Activated CD8-positive, alpha-beta memory T cell treated with anti-CD3 and anti-CD28 coated beads, Interleukin-2, amount 10 ng/mL, durations not matched to agents 7 days and 5 days (primary cell): Measurements from ENCODE around the gene PFDN5. TPM values are rescaled to one million over a fixed set of nuclear protein-coding genes. Genes with fewer than 3 reads are reported as not detected.

ENCODE experiments used
- ATAC-seq: fragments of 150-1000 bp; cut with Tn5 transposase; one replicate; pipeline ENCODE4 v1.10.0; 2021; ENCODE audit warnings: moderate library complexity
- CTCF ChIA-PET: fragments of 350-600 bp; sonication (Branson Sonifier 250); formaldehyde crosslinking; loops from one replicate; lab custom pipeline; 2021; ENCODE audit warnings: antibody characterized with exemption; lab: Charles Lee
- DNase-seq: peaks from one replicate; pipeline ENCODE4 v3.0.0-alpha.2; 2020
- H3K27ac Mint-ChIP-seq: one replicate; pipeline ENCODE4 v1.8.0; 2021; ENCODE audit warnings: mild to moderate bottlenecking, mixed read lengths
- H3K27me3 Mint-ChIP-seq: one replicate; pipeline ENCODE4 v1.8.0; 2021; ENCODE audit warnings: mixed read lengths
- H3K36me3 Mint-ChIP-seq: one replicate; pipeline ENCODE4 v1.8.0; 2021; ENCODE audit warnings: mild to moderate bottlenecking, mixed read lengths
- H3K4me1 Mint-ChIP-seq: one replicate; pipeline ENCODE4 v1.8.0; 2021; ENCODE audit warnings: mixed read lengths
- H3K4me3 Mint-ChIP-seq: one replicate; pipeline ENCODE4 v1.8.0; 2021; ENCODE audit warnings: mild to moderate bottlenecking, moderate library complexity, mixed read lengths
- H3K9me3 Mint-ChIP-seq: one replicate; pipeline ENCODE4 v1.8.0; 2022; ENCODE audit warnings: low read depth, mixed read lengths
- total RNA-seq, 2 experiments: library from RNA; stranded (reverse); gene quantifications; one replicate each; pipeline ENCODE4 v1.2.3, GENCODE V29; 2021

PFDN5 gene
- total RNA-seq, 2 experiments from 2014 or later, result 283 to 298 TPM

DNA sequence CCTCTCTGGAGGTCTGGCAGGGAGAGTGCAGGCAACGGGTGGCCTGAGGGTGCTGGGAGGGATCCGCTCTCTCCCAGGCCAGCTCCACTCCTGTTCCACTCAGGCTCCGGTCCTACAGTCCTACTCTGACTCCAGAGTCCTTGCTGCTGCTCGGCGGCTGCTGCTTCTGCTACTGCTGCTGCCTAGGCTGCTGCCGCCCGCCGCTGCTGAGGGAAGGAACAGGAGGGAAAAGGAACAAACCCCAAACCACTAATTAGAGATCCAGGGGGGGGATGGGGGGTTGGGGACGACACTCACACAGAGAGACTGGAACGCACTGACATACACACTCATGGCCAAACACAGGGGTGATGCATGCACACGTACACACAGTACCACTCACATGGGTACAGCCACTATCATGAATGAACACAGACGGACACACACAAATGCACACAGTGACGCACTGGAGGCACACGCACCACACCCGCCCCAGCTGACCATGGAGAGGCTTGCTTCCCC is 40.9 kb downstream of the PFDN5 start, which contains the start of gene SP7:
SP7 (minus strand) TSS at position 174 of the 501 bp plus-strand sequence. CDS start 708 bp downstream, outside the sequence.
- no peak within 1 kb of the TSS for H3K4me3 Mint-ChIP-seq
- no peak within 1 kb of the TSS for H3K27ac Mint-ChIP-seq
- DNase-seq, result no peak
- CTCF ChIA-PET, result interaction anchor here (1.0 to 3.3 kb wide), 4 partner anchors 9 to 83 kb away, joined by 3 to 21 read pairs (median 6); partner anchors contain the start of gene AAAS
- no peaks in the 10 kb centered on the region for H3K9me3 Mint-ChIP-seq
- H3K4me1 Mint-ChIP-seq, result peaks cover 11% of the 10 kb centered on the region
- no peaks in the 10 kb centered on the region for H3K36me3 Mint-ChIP-seq
- ATAC-seq, result no peak
- H3K27me3 Mint-ChIP-seq, result peaks cover 57% of the 10 kb centered on the region

GRCh38 chr12:53338017-53338416 is 42.7 kb downstream of the PFDN5 start:
- Mint-ChIP-seq H3K27me3 (peaks cover 50% of the 10 kb centered on the region), H3K9me3 (no peaks in the 10 kb centered on the region), H3K27ac (no peak overlapping the region), H3K36me3 (no peaks in the 10 kb centered on the region), H3K4me3 (no peak overlapping the region), H3K4me1 (peaks cover 13% of the 10 kb centered on the region)
- CTCF ChIA-PET, result interaction anchor here (9.0 kb wide), 1 partner anchor 13 kb away, joined by 232 read pairs; the partner anchor contains the start of gene AAAS
- ATAC-seq, result no peak
- DNase-seq, result no peak

DNA sequence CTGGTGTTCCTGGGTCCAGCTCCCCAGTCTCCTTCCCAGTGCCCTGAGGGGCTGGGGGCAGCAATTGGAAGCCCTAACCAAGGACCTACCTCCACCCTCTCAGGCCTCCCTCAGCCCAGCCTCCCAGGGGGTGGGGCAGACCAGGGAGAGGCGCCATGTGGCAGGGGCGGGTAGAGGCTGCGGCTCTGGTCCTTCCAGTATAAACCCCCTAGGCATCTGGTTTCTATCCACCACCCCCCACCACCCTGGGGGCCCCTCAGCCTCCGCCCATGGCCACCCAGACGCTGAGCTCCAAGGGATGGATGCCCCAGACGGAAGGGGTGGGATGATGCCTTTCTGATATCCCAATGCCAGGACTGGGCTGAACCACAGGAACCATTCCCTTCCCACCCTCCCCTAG is 43.6 kb downstream of the PFDN5 start:
- peaks cover 16% of the 10 kb centered on the region for H3K4me1 Mint-ChIP-seq
- CTCF ChIA-PET, result interaction anchor here (9.0 kb wide), 1 partner anchor 14 kb away, joined by 232 read pairs; the partner anchor contains the start of gene AAAS
- no peak overlapping the region for H3K27ac Mint-ChIP-seq
- ATAC-seq, result no peak
- no peaks in the 10 kb centered on the region for H3K36me3 Mint-ChIP-seq
- H3K9me3 Mint-ChIP-seq, result no peaks in the 10 kb centered on the region
- H3K4me3 Mint-ChIP-seq, result no peak overlapping the region
- H3K27me3 Mint-ChIP-seq, result peaks cover 44% of the 10 kb centered on the region
- DNase-seq, result no peak

GRCh38 chr12:53340398-53340797 is 45.1 kb downstream of the PFDN5 start:
- Mint-ChIP-seq H3K27ac (no peak overlapping the region), H3K27me3 (peaks cover 44% of the 10 kb centered on the region), H3K36me3 (no peaks in the 10 kb centered on the region), H3K9me3 (no peaks in the 10 kb centered on the region), H3K4me3 (no peak overlapping the region), H3K4me1 (peaks cover 26% of the 10 kb centered on the region)
- ATAC-seq (no peak), DNase-seq (no peak)
- CTCF ChIA-PET, result interaction anchor here (1.4 to 9.0 kb wide), 2 partner anchors 12 to 15 kb away, joined by 9 to 232 read pairs; partner anchors contain the start of gene AAAS

DNA sequence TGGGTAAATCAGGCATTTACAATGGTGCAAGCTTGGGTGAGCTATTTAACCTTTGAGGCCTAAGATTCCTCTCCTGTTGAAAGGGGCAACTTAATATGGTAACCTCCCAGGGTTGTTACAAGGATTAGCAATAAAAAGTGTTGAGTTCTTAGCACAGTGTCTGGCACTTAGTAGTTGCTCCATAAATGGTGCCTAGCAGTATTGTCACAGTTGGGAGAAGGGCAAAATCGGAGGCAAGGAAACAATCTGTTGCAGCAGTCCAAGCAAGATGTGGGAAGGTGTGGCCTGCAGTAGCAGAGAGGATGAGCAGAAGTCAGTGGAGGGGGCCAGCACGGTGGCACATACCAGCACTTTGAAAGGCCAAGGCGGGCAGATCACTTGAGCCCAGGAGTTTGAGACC is 48.1 kb downstream of the PFDN5 start:
- Mint-ChIP-seq H3K36me3 (no peaks in the 10 kb centered on the region), H3K27ac (no peak overlapping the region), H3K9me3 (no peaks in the 10 kb centered on the region), H3K4me3 (no peak overlapping the region), H3K4me1 (peaks cover 21% of the 10 kb centered on the region), H3K27me3 (peaks cover 17% of the 10 kb centered on the region)
- ATAC-seq, result no peak
- no peak for DNase-seq
- CTCF ChIA-PET, result interaction anchor here (2.2 to 9.0 kb wide), 3 partner anchors 9 to 184 kb away, joined by 11 to 232 read pairs (median 21); partner anchors contain the start of gene AAAS

DNA sequence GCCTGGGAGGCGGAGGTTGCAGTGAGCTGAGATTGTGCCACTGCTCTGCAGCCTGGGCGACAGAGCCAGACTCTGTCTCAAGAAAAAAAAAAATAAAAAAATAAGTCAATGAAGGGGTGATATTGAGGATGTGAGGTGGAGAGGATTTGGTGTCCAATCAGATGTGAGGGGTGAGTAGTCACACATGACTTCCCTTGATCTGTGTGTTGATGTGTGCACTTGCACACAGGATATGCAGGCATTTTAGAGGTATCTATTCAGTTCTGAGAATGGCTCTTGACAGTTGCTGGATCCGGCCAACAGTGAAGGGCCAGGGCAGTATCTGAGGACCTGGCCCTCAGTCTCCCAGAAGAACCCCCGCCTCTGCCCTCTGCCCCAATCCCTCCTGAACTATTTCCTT is 48.6 kb downstream of the PFDN5 start:
- Mint-ChIP-seq H3K27ac (peak overlapping the region; percentile 58), H3K4me3 (peak overlapping the region; percentile 42), H3K27me3 (peaks cover 15% of the 10 kb centered on the region), H3K4me1 (peaks cover 21% of the 10 kb centered on the region), H3K9me3 (no peaks in the 10 kb centered on the region), H3K36me3 (no peaks in the 10 kb centered on the region)
- DNase-seq (no peak), ATAC-seq (no peak)
- CTCF ChIA-PET, result interaction anchor here (1.1 to 9.0 kb wide), 16 partner anchors 9 to 184 kb away, joined by 3 to 232 read pairs (median 11); partner anchors contain the start of genes AAAS, MYG1 and SP1

GRCh38 chr12:53344487-53344823 is 49.1 kb downstream of the PFDN5 start:
- Mint-ChIP-seq H3K36me3 (no peaks in the 10 kb centered on the region), H3K4me1 (peaks cover 21% of the 10 kb centered on the region), H3K27me3 (peaks cover 15% of the 10 kb centered on the region), H3K9me3 (no peaks in the 10 kb centered on the region), H3K4me3 (peak overlapping the region; percentile 42), H3K27ac (no peak overlapping the region)
- DNase-seq (no peak), ATAC-seq (peak; percentile 5)
- CTCF ChIA-PET, result interaction anchor here (0.7 to 9.0 kb wide), 49 partner anchors 8 to 459 kb away, joined by 3 to 232 read pairs (median 6); partner anchors contain the start of genes AAAS, CSAD, MYG1 and PFDN5

- ATAC-seq (peak; percentile 83), DNase-seq (peak; percentile 82)
- H3K4me1 Mint-ChIP-seq, result peaks cover 21% of the 10 kb centered on the region
- peaks cover 12% of the 10 kb centered on the region for H3K27me3 Mint-ChIP-seq
- CTCF ChIA-PET, result interaction anchor here (0.6 to 9.0 kb wide), 61 partner anchors 8 to 460 kb away, joined by 3 to 232 read pairs (median 5); partner anchors contain the start of genes AAAS, CSAD, ITGB7 and MYG1
- no peaks in the 10 kb centered on the region for H3K36me3 Mint-ChIP-seq
- peak overlapping the region; percentile 79 for H3K4me3 Mint-ChIP-seq
- H3K9me3 Mint-ChIP-seq, result no peaks in the 10 kb centered on the region
- peak overlapping the region; percentile 71 for H3K27ac Mint-ChIP-seq
These were observed 49.6 kb downstream of the PFDN5 start for GRCh38 chr12:53344824-53345485.

DNA sequence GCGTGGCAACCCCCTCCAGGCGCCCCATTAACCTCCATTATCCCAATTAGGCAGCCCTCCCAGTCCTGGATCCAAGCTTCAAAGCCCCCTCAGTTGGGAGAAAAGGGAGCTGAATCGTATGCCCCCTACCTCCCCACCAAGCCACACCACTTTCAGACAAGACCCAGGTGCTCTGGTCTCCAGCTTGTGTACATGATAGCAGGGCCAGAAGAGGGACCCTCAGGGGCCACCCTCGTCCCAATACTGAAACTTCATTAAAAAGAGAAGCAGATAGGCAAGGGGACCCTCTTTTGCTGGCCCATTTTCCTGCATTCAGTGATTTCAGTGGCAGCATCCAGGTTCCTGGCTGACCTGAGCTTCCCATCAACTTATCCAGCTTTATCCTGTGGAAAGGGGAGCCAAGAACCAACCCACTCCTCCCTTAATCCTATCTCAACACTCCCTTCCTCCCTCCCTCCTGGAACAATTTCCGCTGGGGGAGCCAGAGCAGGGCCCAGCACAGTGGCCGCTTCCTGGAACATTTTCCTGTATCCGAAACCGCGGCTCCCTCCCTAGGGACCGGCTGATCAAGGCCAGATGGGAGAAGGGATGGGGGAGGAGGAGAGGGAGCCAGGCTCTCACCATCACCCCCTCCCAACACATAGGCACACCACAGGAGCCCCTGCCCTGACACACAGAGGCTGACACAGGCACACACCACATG is 50.3 kb downstream of the PFDN5 start:
- H3K4me1 Mint-ChIP-seq, result peaks cover 19% of the 10 kb centered on the region
- H3K9me3 Mint-ChIP-seq, result no peaks in the 10 kb centered on the region
- no peaks in the 10 kb centered on the region for H3K36me3 Mint-ChIP-seq
- no peak overlapping the region for H3K27ac Mint-ChIP-seq
- ATAC-seq, result no peak
- H3K4me3 Mint-ChIP-seq, result peak overlapping the region; percentile 79
- CTCF ChIA-PET, result interaction anchor here (0.6 to 9.0 kb wide), 56 partner anchors 9 to 460 kb away, joined by 3 to 232 read pairs (median 4); partner anchors contain the start of genes AAAS, CSAD, ITGB7 and MYG1
- no peak for DNase-seq
- H3K27me3 Mint-ChIP-seq, result peaks cover 6% of the 10 kb centered on the region

GRCh38 chr12:53346491-53346890 is 51.1 kb downstream of the PFDN5 start:
- ATAC-seq (no peak), DNase-seq (no peak)
- CTCF ChIA-PET, result interaction anchor here (0.9 to 9.0 kb wide), 7 partner anchors 15 to 132 kb away, joined by 3 to 232 read pairs (median 4); partner anchors contain the start of gene AAAS
- Mint-ChIP-seq H3K27ac (no peak overlapping the region), H3K4me1 (peaks cover 19% of the 10 kb centered on the region), H3K36me3 (no peaks in the 10 kb centered on the region), H3K4me3 (no peak overlapping the region), H3K9me3 (no peaks in the 10 kb centered on the region), H3K27me3 (peaks cover under 1% of the 10 kb centered on the region)

DNA sequence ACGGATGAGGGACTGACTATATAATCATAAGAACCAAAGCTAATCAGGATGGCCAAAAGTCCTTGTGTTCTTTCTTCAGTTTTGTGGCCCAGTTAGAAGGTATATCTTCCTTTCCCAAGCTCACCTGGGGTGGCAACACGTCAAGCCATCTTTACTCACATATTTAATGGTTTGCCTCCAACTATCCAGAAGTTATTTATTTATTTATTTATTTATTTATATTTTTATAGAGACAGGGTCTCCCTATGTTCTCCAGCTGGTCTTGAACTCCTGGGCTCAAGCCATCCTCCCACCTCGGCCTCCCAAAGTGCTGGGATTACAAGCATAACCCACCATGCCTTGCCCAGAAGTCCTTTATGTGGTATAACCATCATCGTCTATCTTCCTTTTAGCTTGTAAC is 52.6 kb downstream of the PFDN5 start:
- CTCF ChIA-PET, result interaction anchor here (0.8 to 9.8 kb wide), 8 partner anchors 15 to 188 kb away, joined by 3 to 110 read pairs (median 6); partner anchors contain the start of gene AAAS
- no peak for ATAC-seq
- Mint-ChIP-seq H3K4me3 (no peak overlapping the region), H3K27me3 (no peaks in the 10 kb centered on the region), H3K4me1 (peaks cover 22% of the 10 kb centered on the region), H3K36me3 (no peaks in the 10 kb centered on the region), H3K27ac (no peak overlapping the region), H3K9me3 (no peaks in the 10 kb centered on the region)
- no peak for DNase-seq
